Left ventricle myocardium inferior (tissue), 1 donor: ENCODE data around the gene NLGN1. TPM values are rescaled to one million over a fixed set of nuclear protein-coding genes. Genes with fewer than 3 reads are reported as not detected.
"Not testable (repeated sequence)": the region's sequence is repeated elsewhere in the genome, so short reads cannot be mapped to it uniquely, and the experiment has no call there.

ENCODE experiments used
- DNase-seq: peaks from one replicate; pipeline ENCODE4 v3.0.0-alpha.2; 2020
- H3K27ac ChIP-seq: fragments of 200-600 bp; replicated peaks from 2 replicates; pipeline ENCODE4 v1.8.0; 2021
- H3K27me3 ChIP-seq: fragments of 200-600 bp; 2 replicates; pipeline ENCODE4 v1.8.0; 2021; ENCODE audit warnings: low read depth
- H3K36me3 ChIP-seq: fragments of 200-600 bp; 2 replicates; pipeline ENCODE4 v1.8.0; 2021
- H3K4me1 ChIP-seq: fragments of 200-600 bp; 2 replicates; pipeline ENCODE4 v1.8.0; 2021
- H3K4me3 ChIP-seq: fragments of 200-600 bp; 2 replicates; pipeline ENCODE4 v1.8.0; 2021; ENCODE audit warnings: mild to moderate bottlenecking, moderate library complexity
- H3K9me3 ChIP-seq: fragments of 200-600 bp; replicated peaks from 2 replicates; pipeline ENCODE4 v1.8.0; 2021
- CTCF ChIP-seq: fragments of 200-600 bp; IDR thresholded peaks from 2 replicates; pipeline ENCODE4 v1.8.0; 2021; ENCODE audit warnings: antibody characterized with exemption, mild to moderate bottlenecking, borderline replicate concordance
- intact Hi-C: fragments of 100-400 bp; cut with micrococcal nuclease; formaldehyde crosslinking; loops from one replicate; pipeline ENCODE4 v1.11.0; 2022
- total RNA-seq: library from RNA; stranded (reverse); fragmentation: NEBNext Ultra II Directional; extraction: Animal tissue kit (Norgen Biotek cat#: 25700); gene quantifications from one replicate; pipeline ENCODE4 v1.2.1, GENCODE V29; 2021
- donor health status: DM: no; HTN: yes; CAD: no; lungs with severe emphysema.

Gene NLGN1
- total RNA-seq, 1 donor from 2014 or later, result 13.7 TPM

GRCh38 chr3:173531602-173532001, 134.1 kb downstream of the NLGN1 start:
- H3K36me3 ChIP-seq, result no peaks in the 10 kb centered on the region
- TF ChIP-seq CTCF, result no peak
- no peaks in the 10 kb centered on the region for H3K27me3 ChIP-seq
- no peak overlapping the region for H3K27ac ChIP-seq
- no peaks in the 10 kb centered on the region for H3K4me1 ChIP-seq
- intact Hi-C loops, result no loop called here
- DNase-seq, result no peak
- peaks cover 28% of the 10 kb centered on the region for H3K9me3 ChIP-seq
- no peak overlapping the region for H3K4me3 ChIP-seq

- no peak for TF ChIP-seq CTCF
- Histone ChIP-seq H3K4me1 (no peaks in the 10 kb centered on the region), H3K27me3 (no peaks in the 10 kb centered on the region), H3K27ac (no peak overlapping the region), H3K36me3 (no peaks in the 10 kb centered on the region), H3K9me3 (no peaks in the 10 kb centered on the region), H3K4me3 (no peak overlapping the region)
- intact Hi-C loops, result no loop called here
- DNase-seq, result no peak
These were observed 140.9 kb downstream of the NLGN1 start for GRCh38 chr3:173538410-173538809.

- H3K27ac ChIP-seq, H3K27me3 ChIP-seq, H3K4me3 ChIP-seq, DNase-seq, intact Hi-C loops, H3K36me3 ChIP-seq, H3K4me1 ChIP-seq, H3K9me3 ChIP-seq: not testable (repeated sequence)
These were observed 148.0 kb downstream of the NLGN1 start for GRCh38 chr3:173545590-173545989.

- no peak for TF ChIP-seq CTCF
- no peak overlapping the region for H3K27ac ChIP-seq
- H3K27me3 ChIP-seq, result no peaks in the 10 kb centered on the region
- H3K4me1 ChIP-seq, result no peaks in the 10 kb centered on the region
- no peak overlapping the region for H3K4me3 ChIP-seq
- H3K36me3 ChIP-seq, result no peaks in the 10 kb centered on the region
- DNase-seq, result no peak
- intact Hi-C loops, result no loop called here
- no peaks in the 10 kb centered on the region for H3K9me3 ChIP-seq
These were observed 149.5 kb downstream of the NLGN1 start for GRCh38 chr3:173547070-173547469.

- H3K27ac ChIP-seq, result no peak overlapping the region
These were observed 150.7 kb downstream of the NLGN1 start for GRCh38 chr3:173548261-173548660.

GRCh38 chr3:173552526-173552925, 155.0 kb downstream of the NLGN1 start:
- intact Hi-C loops, result loop anchor here (5.0 kb wide), 1 partner anchor 140 kb away; no protein-coding TSS in a partner anchor
- H3K27ac ChIP-seq, result no peak overlapping the region
- no peak for TF ChIP-seq CTCF
- no peaks in the 10 kb centered on the region for H3K4me1 ChIP-seq
- no peaks in the 10 kb centered on the region for H3K9me3 ChIP-seq
- no peaks in the 10 kb centered on the region for H3K36me3 ChIP-seq
- no peak for DNase-seq
- no peaks in the 10 kb centered on the region for H3K27me3 ChIP-seq
- H3K4me3 ChIP-seq, result no peak overlapping the region

More at GRCh38 chr3:173548261-173548660, 150.7 kb downstream of the NLGN1 start:
- intact Hi-C loops, result no loop called here
- no peak overlapping the region for H3K4me3 ChIP-seq
- DNase-seq, result no peak
- no peaks in the 10 kb centered on the region for H3K36me3 ChIP-seq
- no peaks in the 10 kb centered on the region for H3K27me3 ChIP-seq
- no peaks in the 10 kb centered on the region for H3K4me1 ChIP-seq
- TF ChIP-seq CTCF, result no peak
- no peaks in the 10 kb centered on the region for H3K9me3 ChIP-seq
